GM23248 (cell line): ENCODE measurements around the gene MRGPRD.

Experiments used
- EZH2 ChIP-seq: fragments of 200-600 bp; sonication (generic); IDR thresholded peaks from 2 replicates; pipeline ENCODE4 v1.6.1; 2018; ENCODE audit warnings: antibody characterized with exemption, mild to moderate bottlenecking; ENCODE audit not compliant: insufficient read depth, poor library complexity, severe bottlenecking
- EZH2phosphoT487 ChIP-seq: fragments of 200-600 bp; sonication (generic); IDR thresholded peaks from 2 replicates; pipeline ENCODE4 v1.6.1; 2018; ENCODE audit warnings: antibody characterized with exemption, moderate library complexity, mild to moderate bottlenecking, low read depth; ENCODE audit not compliant: insufficient read depth

DNA sequence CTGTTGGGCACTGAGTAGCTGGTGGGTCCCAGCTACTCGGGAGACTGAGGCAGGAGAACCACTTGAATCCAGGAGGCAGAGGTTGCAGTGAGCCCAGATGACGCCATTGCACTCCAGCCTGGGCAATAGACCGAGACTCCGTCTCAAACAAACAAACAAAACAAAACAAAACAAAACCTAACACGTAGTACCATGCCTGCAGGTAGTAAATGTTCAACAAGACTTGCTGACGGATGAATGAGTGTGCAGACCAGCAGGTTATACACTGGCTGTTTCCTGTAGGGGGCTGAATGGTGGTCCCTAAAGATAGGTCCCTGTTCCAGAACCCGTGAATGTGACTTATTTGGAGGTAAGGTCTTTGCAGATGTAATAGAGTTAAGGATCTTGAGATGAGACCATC, 12.8 kb upstream of the MRGPRD start:
- TF ChIP-seq EZH2phosphoT487: no peak
- no peak for TF ChIP-seq EZH2
